Measurements from ENCODE around the gene HERC6. TPM values are rescaled to one million over a fixed set of nuclear protein-coding genes. Genes with fewer than 3 reads are reported as not detected.

HERC6 gene
- total RNA-seq, 1 experiment from 2014 or later, result 7.6 TPM

DNA sequence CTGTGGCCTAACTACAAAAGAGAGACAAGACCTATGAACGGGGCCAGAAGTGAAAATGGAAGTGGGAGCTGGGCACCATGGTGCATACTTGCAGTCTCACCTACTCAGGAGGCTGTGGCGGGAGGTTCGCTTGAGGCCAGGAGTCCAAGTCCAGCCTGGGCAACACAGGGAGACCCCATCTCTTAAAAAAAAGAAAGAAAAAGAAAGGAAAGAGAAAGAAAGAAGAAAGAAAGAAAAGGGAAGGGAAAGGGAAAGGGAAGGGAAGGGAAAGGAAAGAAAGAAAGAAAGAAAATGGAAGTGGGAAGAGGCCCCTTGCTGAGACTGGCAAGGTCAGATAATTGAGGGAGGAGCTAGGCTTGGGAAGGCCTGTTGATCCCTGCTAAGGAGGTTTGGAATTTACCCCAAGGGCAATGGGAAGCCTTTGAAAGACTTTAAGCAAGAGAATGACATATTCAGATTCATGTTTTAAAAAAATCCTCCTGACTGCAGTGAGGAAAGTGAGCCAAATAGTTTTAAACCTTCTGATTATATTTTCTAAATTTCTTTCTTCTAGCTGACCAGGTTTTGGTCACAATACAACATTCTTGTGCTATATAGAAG, 60.6 kb downstream of the HERC6 start:
- BruUV-seq (replicated peaks), result no TSS peak

DNA sequence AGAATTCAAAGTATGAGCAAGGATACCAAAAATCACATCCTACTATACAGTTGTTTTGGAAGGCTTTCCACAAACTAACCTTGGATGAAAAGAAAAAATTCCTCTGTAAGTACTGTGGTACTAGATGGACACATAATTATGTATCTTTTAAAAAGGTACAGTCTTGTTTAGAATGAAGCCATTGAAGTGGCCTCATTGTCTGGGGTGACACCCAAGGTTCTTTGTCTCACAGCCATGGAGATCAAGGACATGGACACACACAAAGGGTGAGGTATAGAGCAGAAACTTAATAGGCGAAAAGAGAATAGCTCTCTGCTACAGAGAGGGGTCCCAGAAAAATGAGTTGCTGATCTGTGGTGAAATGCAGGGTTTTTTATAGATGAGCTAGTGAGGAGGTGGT, 61.5 kb downstream of the HERC6 start:
- no peaks in the 10 kb centered on the region for H3K27me3 Mint-ChIP-seq (ENCODE audit: insufficient read depth, unreplicated experiment)
- H3K4me1 ChIP-seq, result no peaks in the 10 kb centered on the region; the same call in 1 of the 2 replicates
- no peaks in the 10 kb centered on the region for H3K27me3 ChIP-seq (replicated peaks; ENCODE audit: control insufficient read depth, insufficient read depth, low read length)
- no TSS peak for BruUV-seq (replicated peaks)
- DNase-seq, result no peak
- intact Hi-C loops (cut with micrococcal nuclease; ENCODE audit: unreplicated experiment), result no loop called here
- H3K36me3 Mint-ChIP-seq (ENCODE audit: insufficient read depth, unreplicated experiment), result no peaks in the 10 kb centered on the region
- no peaks in the 10 kb centered on the region for H3K36me3 ChIP-seq (ENCODE audit: control insufficient read depth, insufficient read depth, low read length)
- no peaks in the 10 kb centered on the region for H3K9me3 Mint-ChIP-seq (ENCODE audit: unreplicated experiment)
- H3K27ac Mint-ChIP-seq (ENCODE audit: unreplicated experiment), result no peak overlapping the region
- H3K4me3 Mint-ChIP-seq (ENCODE audit: unreplicated experiment), result no peak overlapping the region
- ChIA-PET CTCF (no interaction called here), POLR2A (no interaction called here)
- H3K4me1 Mint-ChIP-seq (ENCODE audit: low read depth, unreplicated experiment), result peaks cover 6% of the 10 kb centered on the region
- no peaks in the 10 kb centered on the region for H3K9me3 ChIP-seq
- TF ChIP-seq, protein P1, sequence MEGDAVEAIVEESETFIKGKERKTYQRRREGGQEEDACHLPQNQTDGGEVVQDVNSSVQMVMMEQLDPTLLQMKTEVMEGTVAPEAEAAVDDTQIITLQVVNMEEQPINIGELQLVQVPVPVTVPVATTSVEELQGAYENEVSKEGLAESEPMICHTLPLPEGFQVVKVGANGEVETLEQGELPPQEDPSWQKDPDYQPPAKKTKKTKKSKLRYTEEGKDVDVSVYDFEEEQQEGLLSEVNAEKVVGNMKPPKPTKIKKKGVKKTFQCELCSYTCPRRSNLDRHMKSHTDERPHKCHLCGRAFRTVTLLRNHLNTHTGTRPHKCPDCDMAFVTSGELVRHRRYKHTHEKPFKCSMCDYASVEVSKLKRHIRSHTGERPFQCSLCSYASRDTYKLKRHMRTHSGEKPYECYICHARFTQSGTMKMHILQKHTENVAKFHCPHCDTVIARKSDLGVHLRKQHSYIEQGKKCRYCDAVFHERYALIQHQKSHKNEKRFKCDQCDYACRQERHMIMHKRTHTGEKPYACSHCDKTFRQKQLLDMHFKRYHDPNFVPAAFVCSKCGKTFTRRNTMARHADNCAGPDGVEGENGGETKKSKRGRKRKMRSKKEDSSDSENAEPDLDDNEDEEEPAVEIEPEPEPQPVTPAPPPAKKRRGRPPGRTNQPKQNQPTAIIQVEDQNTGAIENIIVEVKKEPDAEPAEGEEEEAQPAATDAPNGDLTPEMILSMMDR (IDR thresholded peaks at IDR 0.05; ENCODE audit: insufficient read depth in 1 of 2, low read depth in 1 of 2, low read length in 1 of 2, severe bottlenecking in 1 of 2, unreplicated experiment in 1 of 2), result no peak
- no peak overlapping the region for H3K4me3 ChIP-seq (ENCODE audit: low read depth, low read length)

More for the DNA sequence above, 60.6 kb downstream of the HERC6 start:
- TF ChIP-seq, protein P1 (IDR thresholded peaks at IDR 0.05; ENCODE audit: insufficient read depth in 1 of 2, low read depth in 1 of 2, low read length in 1 of 2, severe bottlenecking in 1 of 2, unreplicated experiment in 1 of 2), result no peak
- Mint-ChIP-seq H3K9me3 (ENCODE audit: unreplicated experiment) (no peaks in the 10 kb centered on the region), H3K36me3 (ENCODE audit: insufficient read depth, unreplicated experiment) (no peaks in the 10 kb centered on the region), H3K4me1 (ENCODE audit: low read depth, unreplicated experiment) (peaks cover 6% of the 10 kb centered on the region), H3K4me3 (ENCODE audit: unreplicated experiment) (no peak overlapping the region), H3K27ac (ENCODE audit: unreplicated experiment) (no peak overlapping the region), H3K27me3 (ENCODE audit: insufficient read depth, unreplicated experiment) (no peaks in the 10 kb centered on the region)
- no peaks in the 10 kb centered on the region; the same call in 1 of the 2 replicates for H3K4me1 ChIP-seq
- H3K27me3 ChIP-seq (replicated peaks; ENCODE audit: control insufficient read depth, insufficient read depth, low read length), result no peaks in the 10 kb centered on the region
- DNase-seq, result peak; percentile 42 to 51
- intact Hi-C loops (cut with micrococcal nuclease; ENCODE audit: unreplicated experiment), result no loop called here
- no peaks in the 10 kb centered on the region for H3K36me3 ChIP-seq (ENCODE audit: control insufficient read depth, insufficient read depth, low read length)
- H3K4me3 ChIP-seq (ENCODE audit: low read depth, low read length), result no peak overlapping the region
- H3K9me3 ChIP-seq, result no peaks in the 10 kb centered on the region
- ChIA-PET POLR2A (interaction anchor here (1.0 kb wide), 1 partner anchor 60 kb away, joined by 3 read pairs; the partner anchor contains the start of gene HERC6), CTCF (no interaction called here)

DNA sequence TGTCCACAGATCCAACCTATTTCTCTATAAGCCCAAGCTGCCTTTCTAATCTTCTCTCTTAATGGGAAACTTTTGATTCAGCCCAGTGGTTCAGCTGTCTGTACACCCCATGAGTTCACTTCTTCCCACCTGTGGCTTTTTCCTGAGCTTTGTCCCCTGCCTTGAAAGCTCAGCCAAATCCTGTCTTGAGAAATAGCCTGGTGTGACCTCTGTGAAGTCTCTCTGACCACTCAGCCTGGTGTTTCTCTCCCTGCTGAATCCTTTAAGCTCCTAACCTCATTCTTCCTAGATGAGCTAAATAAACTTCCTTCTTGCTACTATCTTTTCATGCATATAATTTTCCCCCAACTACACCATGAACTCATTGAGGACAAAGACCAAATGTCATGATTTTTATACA, 63.0 kb downstream of the HERC6 start:
- Histone ChIP-seq H3K9me3 (no peaks in the 10 kb centered on the region), H3K36me3 (ENCODE audit: control insufficient read depth, insufficient read depth, low read length) (no peaks in the 10 kb centered on the region), H3K4me3 (ENCODE audit: low read depth, low read length) (no peak overlapping the region), H3K4me1 (no peaks in the 10 kb centered on the region; the same call in 1 of the 2 replicates), H3K27me3 (replicated peaks; ENCODE audit: control insufficient read depth, insufficient read depth, low read length) (no peaks in the 10 kb centered on the region)
- H3K36me3 Mint-ChIP-seq (ENCODE audit: insufficient read depth, unreplicated experiment), result no peaks in the 10 kb centered on the region
- POLR2A ChIA-PET, result no interaction called here
- H3K4me3 Mint-ChIP-seq (ENCODE audit: unreplicated experiment), result no peak overlapping the region
- H3K27me3 Mint-ChIP-seq (ENCODE audit: insufficient read depth, unreplicated experiment), result no peaks in the 10 kb centered on the region
- BruUV-seq (replicated peaks), result no TSS peak
- TF ChIP-seq, protein P1 (IDR thresholded peaks at IDR 0.05; ENCODE audit: insufficient read depth in 1 of 2, low read depth in 1 of 2, low read length in 1 of 2, severe bottlenecking in 1 of 2, unreplicated experiment in 1 of 2), result no peak
- CTCF ChIA-PET, result no interaction called here
- intact Hi-C loops (cut with micrococcal nuclease; ENCODE audit: unreplicated experiment), result no loop called here
- no peak overlapping the region for H3K27ac Mint-ChIP-seq (ENCODE audit: unreplicated experiment)
- H3K9me3 Mint-ChIP-seq (ENCODE audit: unreplicated experiment), result no peaks in the 10 kb centered on the region
- no peak for DNase-seq
- peaks cover 6% of the 10 kb centered on the region for H3K4me1 Mint-ChIP-seq (ENCODE audit: low read depth, unreplicated experiment)
